HS-27A (cell line): ENCODE data around the gene TET3.

ENCODE experiments used
- DNase-seq: peaks from one replicate; pipeline ENCODE4 v3.0.0-alpha.2; 2012; ENCODE audit warnings: low read depth, missing footprints

The TET3 gene

GRCh38 chr2:73987109-73987947 is 2.6 kb downstream of the TET3 start:
- DNase-seq: no peak

- no peak for DNase-seq
These were observed 3.4 kb downstream of the TET3 start for GRCh38 chr2:73987948-73988700.

- no peak for DNase-seq
These were observed 5.3 kb downstream of the TET3 start for GRCh38 chr2:73989972-73990371.

GRCh38 chr2:73990531-73990930 is 5.8 kb downstream of the TET3 start:
- DNase-seq: no peak

GRCh38 chr2:73992036-73992435 is 7.3 kb downstream of the TET3 start:
- no peak for DNase-seq

GRCh38 chr2:73993376-73993775 is 8.7 kb downstream of the TET3 start:
- DNase-seq: peak; percentile 12

GRCh38 chr2:73993778-73994177 is 9.1 kb downstream of the TET3 start:
- no peak for DNase-seq

- DNase-seq: no peak
These were observed 9.6 kb downstream of the TET3 start for GRCh38 chr2:73994178-73994831.

- DNase-seq: no peak
These were observed 11.1 kb downstream of the TET3 start for GRCh38 chr2:73995810-73996209.

GRCh38 chr2:73997813-73998212 is 13.1 kb downstream of the TET3 start:
- no peak for DNase-seq

GRCh38 chr2:73998451-73998850 is 13.7 kb downstream of the TET3 start:
- no peak for DNase-seq

GRCh38 chr2:73998933-73999332 is 14.2 kb downstream of the TET3 start:
- DNase-seq: no peak

- DNase-seq: no peak
These were observed 15.3 kb downstream of the TET3 start for GRCh38 chr2:73999881-74000597.

- DNase-seq: no peak
These were observed 16.0 kb downstream of the TET3 start for GRCh38 chr2:74000666-74001065.

GRCh38 chr2:74001121-74001520 is 16.4 kb downstream of the TET3 start:
- no peak for DNase-seq

GRCh38 chr2:74001781-74002504 is 17.2 kb downstream of the TET3 start:
- no peak for DNase-seq

GRCh38 chr2:74002505-74003421 is 18.1 kb downstream of the TET3 start:
- DNase-seq: peak; percentile 19

GRCh38 chr2:74003494-74004211 is 18.9 kb downstream of the TET3 start:
- DNase-seq: peak; percentile 57
